ENCODE results near the gene MYO1D. TPM values are rescaled to one million over a fixed set of nuclear protein-coding genes. Genes with fewer than 3 reads are reported as not detected.
A peak's percentile ranks its signal among the peaks of the same experiment; 100 is the strongest.
"Not testable (repeated sequence)": the region's sequence is repeated elsewhere in the genome, so short reads cannot be mapped to it uniquely, and the experiment has no call there.

MYO1D gene
- total RNA-seq, 2 donors from 2014 or later = 394 to 421 TPM

- ATAC-seq = no peak
- DNase-seq = no peak
- intact Hi-C loops (cut with DNase I, micrococcal nuclease) = no loop called here
Observed at GRCh38 chr17:32451879-32452278, 425.0 kb downstream of the MYO1D start.

DNA sequence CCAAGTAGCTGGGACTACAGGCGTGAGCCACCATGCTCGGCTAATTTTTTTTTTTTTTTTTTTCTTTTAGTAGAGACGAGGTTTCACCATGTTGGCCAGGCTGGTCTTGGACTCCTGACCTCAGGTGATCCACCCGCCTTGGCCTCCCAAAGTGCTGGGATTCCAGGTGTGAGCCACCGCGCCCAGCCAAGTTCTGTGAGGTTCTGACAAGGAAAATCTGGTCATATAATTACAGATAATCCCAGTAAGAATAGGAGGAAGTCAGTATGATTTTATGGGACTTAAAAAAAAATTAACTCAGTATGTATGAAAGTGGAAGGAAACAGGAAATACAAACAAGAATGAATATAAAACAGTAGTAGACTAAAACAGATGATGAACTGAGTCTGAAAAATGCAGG, 426.5 kb downstream of the MYO1D start:
- DNase-seq (peak; percentile 37 to 43), ATAC-seq (peak; percentile 84)
- intact Hi-C loops (cut with DNase I, micrococcal nuclease) = not testable (repeated sequence)

DNA sequence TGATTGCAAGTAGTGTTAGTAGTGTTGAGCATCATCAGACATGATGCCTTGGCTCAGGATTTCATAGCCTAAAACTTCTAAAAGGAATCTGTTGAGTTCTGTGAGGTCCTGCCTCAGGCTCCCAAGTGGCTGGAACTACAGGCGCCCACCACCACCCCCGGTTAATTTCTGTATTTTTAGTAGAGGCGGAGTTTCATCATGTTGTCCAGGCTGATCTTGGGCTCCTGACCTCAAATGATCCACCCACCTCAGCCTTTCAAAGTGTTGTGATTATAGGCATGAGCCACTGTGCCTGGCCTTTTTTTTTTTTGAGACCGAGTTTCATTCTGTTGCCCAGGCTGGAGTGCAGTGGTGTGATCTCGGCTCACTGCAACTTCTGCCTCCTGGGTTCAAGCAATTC, 427.0 kb downstream of the MYO1D start:
- DNase-seq = no peak
- intact Hi-C loops (cut with DNase I, micrococcal nuclease) = no loop called here
- no peak for ATAC-seq

DNA sequence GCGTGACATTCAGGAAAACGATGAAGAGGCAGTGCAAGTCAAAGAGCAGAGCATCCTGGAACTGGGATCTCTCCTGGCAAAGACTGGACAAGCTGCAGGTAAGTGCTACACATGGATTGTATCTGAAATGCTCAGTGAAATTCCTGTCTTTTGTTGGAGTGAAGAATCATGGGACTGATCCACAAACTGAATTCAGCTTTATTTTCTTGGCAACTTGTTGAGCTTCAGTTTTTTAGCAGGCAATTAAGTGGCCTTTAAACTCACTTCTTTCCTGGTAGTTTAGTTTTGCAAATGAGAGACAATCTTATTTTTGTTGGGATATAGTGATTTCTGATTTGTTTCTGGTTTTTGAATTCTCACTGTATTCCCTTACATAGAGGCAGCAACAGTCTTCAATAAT, 430.0 kb downstream of the MYO1D start:
- intact Hi-C loops (cut with DNase I, micrococcal nuclease) = no loop called here
- DNase-seq (no peak), ATAC-seq (no peak)

DNA sequence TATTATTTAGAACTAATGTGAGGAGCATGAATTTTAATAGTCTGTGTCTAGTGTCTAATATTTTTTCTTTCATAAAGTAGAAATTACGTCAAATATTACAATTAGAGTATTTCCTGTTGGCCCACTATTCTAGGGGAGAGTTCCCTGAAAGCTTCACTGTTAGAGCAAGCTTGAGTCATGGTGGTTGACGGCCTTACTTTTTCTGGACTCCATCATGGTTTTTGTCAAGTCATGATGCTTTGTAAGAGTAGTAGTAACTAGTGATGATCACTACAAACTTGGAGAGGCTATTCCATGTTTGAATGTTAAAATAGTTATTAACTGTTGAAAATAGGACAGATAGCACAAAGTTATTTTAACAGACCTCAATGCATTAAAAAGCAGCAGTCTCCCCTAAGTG, 431.0 kb downstream of the MYO1D start:
- ATAC-seq (no peak), DNase-seq (no peak)
- intact Hi-C loops (cut with DNase I, micrococcal nuclease) = no loop called here

GRCh38 chr17:32445497-32445896, 431.4 kb downstream of the MYO1D start:
- intact Hi-C loops (cut with DNase I, micrococcal nuclease) = no loop called here
- ATAC-seq = no peak
- DNase-seq = no peak

- intact Hi-C loops (cut with DNase I, micrococcal nuclease) = no loop called here
- ATAC-seq (peak; percentile 57), DNase-seq (peak in 1 of 2 donors; percentile 34)
Observed at GRCh38 chr17:32445074-32445415, 431.9 kb downstream of the MYO1D start.

GRCh38 chr17:32444301-32445073, 432.4 kb downstream of the MYO1D start, which contains the start of gene PSMD11:
Gene PSMD11, plus strand, starts transcription at chr17:32444510. Its CDS starts 14 bp downstream, at chr17:32444524.
- peak; percentile 94 for ATAC-seq
- DNase-seq = peak; percentile 97 to 98
- intact Hi-C loops (cut with DNase I, micrococcal nuclease) = no loop called here

GRCh38 chr17:32443827-32444300, 433.1 kb downstream of the MYO1D start:
- peak; percentile 15 for ATAC-seq
- no peak for DNase-seq
- intact Hi-C loops (cut with DNase I, micrococcal nuclease) = no loop called here

Other genes starting within 250 kb of the MYO1D start
- 100 to 1,000 TPM; 111 to 114 TPM for gene TMEM98, start 51.0 kb upstream of the MYO1D start, total RNA-seq
- gene SPACA3, start 114.7 kb upstream of the MYO1D start, total RNA-seq = not detected